ENCODE measurements around the gene EDN1. TPM values are rescaled to one million over a fixed set of nuclear protein-coding genes. Genes with fewer than 3 reads are reported as not detected.

EDN1 gene
- polyA plus RNA-seq, 2 donors = 1.5 to 2.2 TPM

- no peak overlapping the region for H3K4me3 ChIP-seq (ENCODE audit: low read depth in 1 of 2, low read length in 2 of 2)
- no peaks in the 10 kb centered on the region for H3K9me3 ChIP-seq (ENCODE audit: control insufficient read depth in 2 of 2, insufficient read depth in 1 of 2, low read depth in 1 of 2, low read length in 1 of 2)
- H3K27me3 ChIP-seq (ENCODE audit: control insufficient read depth in 1 of 2, insufficient read depth in 2 of 2, low read length in 2 of 2) = no peaks in the 10 kb centered on the region
- H3K4me1 ChIP-seq (ENCODE audit: control insufficient read depth in 2 of 2, insufficient read depth in 2 of 2, low read length in 1 of 2) = no peaks in the 10 kb centered on the region
- H3K36me3 ChIP-seq (ENCODE audit: control insufficient read depth in 2 of 2, insufficient read depth in 2 of 2, low read length in 1 of 2) = no peaks in the 10 kb centered on the region
- WGBS, 2 donors = 57 to 65% methylated on average over 5 of the region's 5 CpGs
- no peak overlapping the region for H3K27ac ChIP-seq (ENCODE audit: low read depth in 2 of 2, low read length in 1 of 2)
These were observed 9.7 kb upstream of the EDN1 start for GRCh38 chr6:12280458-12280857.

- Histone ChIP-seq H3K36me3 (ENCODE audit: control insufficient read depth in 2 of 2, insufficient read depth in 2 of 2, low read length in 1 of 2) (no peaks in the 10 kb centered on the region), H3K4me3 (ENCODE audit: low read depth in 1 of 2, low read length in 2 of 2) (no peak overlapping the region), H3K9me3 (ENCODE audit: control insufficient read depth in 2 of 2, insufficient read depth in 1 of 2, low read depth in 1 of 2, low read length in 1 of 2) (no peaks in the 10 kb centered on the region), H3K4me1 (ENCODE audit: control insufficient read depth in 2 of 2, insufficient read depth in 2 of 2, low read length in 1 of 2) (no peaks in the 10 kb centered on the region), H3K27ac (ENCODE audit: low read depth in 2 of 2, low read length in 1 of 2) (no peak overlapping the region), H3K27me3 (ENCODE audit: control insufficient read depth in 1 of 2, insufficient read depth in 2 of 2, low read length in 2 of 2) (no peaks in the 10 kb centered on the region)
- 89 to 90% methylated on average over 3 of the region's 3 CpGs for WGBS, 2 donors
These were observed 9.3 kb upstream of the EDN1 start for GRCh38 chr6:12280902-12281301.

DNA sequence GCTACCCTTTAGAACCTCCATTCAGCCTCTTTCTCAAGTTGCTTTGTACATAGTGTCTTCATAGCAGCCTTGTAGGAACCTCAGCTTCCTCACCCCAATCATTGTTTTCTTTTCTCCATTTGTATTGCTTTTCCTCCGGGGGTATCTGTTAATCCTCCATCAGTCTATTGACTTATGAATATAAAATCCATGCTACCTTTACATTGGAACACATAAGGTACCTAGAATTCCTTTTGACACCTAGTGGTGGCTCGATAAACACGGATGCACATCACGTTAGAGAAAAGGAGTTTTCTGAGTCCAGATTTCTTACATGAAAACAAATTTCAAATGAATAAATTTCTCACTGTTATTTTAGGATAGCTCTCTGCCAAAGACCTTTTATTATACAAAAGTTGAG is 6.3 kb upstream of the EDN1 start:
- Histone ChIP-seq H3K36me3 (ENCODE audit: control insufficient read depth in 2 of 2, insufficient read depth in 2 of 2, low read length in 1 of 2) (no peaks in the 10 kb centered on the region), H3K4me3 (ENCODE audit: low read depth in 1 of 2, low read length in 2 of 2) (no peak overlapping the region), H3K4me1 (ENCODE audit: control insufficient read depth in 2 of 2, insufficient read depth in 2 of 2, low read length in 1 of 2) (no peaks in the 10 kb centered on the region), H3K27ac (ENCODE audit: low read depth in 2 of 2, low read length in 1 of 2) (no peak overlapping the region), H3K27me3 (ENCODE audit: control insufficient read depth in 1 of 2, insufficient read depth in 2 of 2, low read length in 2 of 2) (no peaks in the 10 kb centered on the region), H3K9me3 (ENCODE audit: control insufficient read depth in 2 of 2, insufficient read depth in 1 of 2, low read depth in 1 of 2, low read length in 1 of 2) (no peaks in the 10 kb centered on the region)
- 54 to 79% methylated on average over 4 of the region's 4 CpGs for WGBS, 2 donors

DNA sequence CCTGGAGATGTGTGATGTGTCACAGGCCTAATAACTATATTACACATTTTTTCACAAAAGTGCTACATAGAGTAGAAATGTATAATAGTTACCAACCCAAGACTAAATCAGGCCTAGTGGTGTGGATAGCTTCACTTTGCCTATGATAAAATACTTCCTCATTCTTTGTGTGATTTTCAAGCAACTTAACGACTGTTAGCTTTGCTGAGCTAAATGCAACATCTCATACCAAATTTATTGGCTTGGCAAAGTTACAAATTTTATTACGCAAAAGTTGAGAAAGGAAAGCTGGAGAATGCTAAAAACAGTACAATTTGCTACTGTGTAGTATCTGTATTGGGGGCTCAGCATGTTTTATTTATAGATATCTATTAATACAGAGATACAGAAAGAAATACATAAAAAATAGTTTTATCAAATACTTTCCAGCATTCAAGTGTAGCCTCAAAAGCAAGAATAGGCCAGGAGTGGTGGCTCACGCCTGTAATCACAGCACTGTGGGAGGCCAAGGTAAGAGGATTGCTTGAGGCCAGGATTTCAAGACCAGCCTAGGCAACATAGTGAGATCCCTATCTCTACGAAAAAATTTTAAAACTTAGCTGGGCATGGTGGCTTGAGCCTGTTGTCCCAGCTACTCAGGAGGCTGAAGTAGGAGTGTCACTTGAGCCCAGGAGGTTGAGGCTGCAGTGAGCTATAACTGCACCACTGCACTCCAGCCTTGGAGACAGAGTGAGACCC is 3.6 kb upstream of the EDN1 start:
- no peaks in the 10 kb centered on the region for H3K36me3 ChIP-seq (ENCODE audit: control insufficient read depth in 2 of 2, insufficient read depth in 2 of 2, low read length in 1 of 2)
- H3K4me3 ChIP-seq (ENCODE audit: low read depth in 1 of 2, low read length in 2 of 2) = no peak overlapping the region
- WGBS, 2 donors = 71 to 73% methylated on average over 4 of the region's 4 CpGs
- H3K9me3 ChIP-seq (ENCODE audit: control insufficient read depth in 2 of 2, insufficient read depth in 1 of 2, low read depth in 1 of 2, low read length in 1 of 2) = no peaks in the 10 kb centered on the region
- no peaks in the 10 kb centered on the region for H3K27me3 ChIP-seq (ENCODE audit: control insufficient read depth in 1 of 2, insufficient read depth in 2 of 2, low read length in 2 of 2)
- H3K27ac ChIP-seq (ENCODE audit: low read depth in 2 of 2, low read length in 1 of 2) = no peak overlapping the region
- H3K4me1 ChIP-seq (ENCODE audit: control insufficient read depth in 2 of 2, insufficient read depth in 2 of 2, low read length in 1 of 2) = no peaks in the 10 kb centered on the region

GRCh38 chr6:12288211-12288618 is 1.9 kb upstream of the EDN1 start:
- peak overlapping the region; percentile 58 to 69 for H3K27ac ChIP-seq (ENCODE audit: low read depth in 2 of 2, low read length in 1 of 2)
- peak overlapping the region; percentile 47 for H3K4me3 ChIP-seq (ENCODE audit: low read depth in 1 of 2, low read length in 2 of 2)
- H3K4me1 ChIP-seq (ENCODE audit: control insufficient read depth in 2 of 2, insufficient read depth in 2 of 2, low read length in 1 of 2) = no peaks in the 10 kb centered on the region
- no peaks in the 10 kb centered on the region for H3K36me3 ChIP-seq (ENCODE audit: control insufficient read depth in 2 of 2, insufficient read depth in 2 of 2, low read length in 1 of 2)
- no peaks in the 10 kb centered on the region for H3K27me3 ChIP-seq (ENCODE audit: control insufficient read depth in 1 of 2, insufficient read depth in 2 of 2, low read length in 2 of 2)
- 54 to 71% methylated on average over 13 of the region's 13 CpGs for WGBS, 2 donors
- no peaks in the 10 kb centered on the region for H3K9me3 ChIP-seq (ENCODE audit: control insufficient read depth in 2 of 2, insufficient read depth in 1 of 2, low read depth in 1 of 2, low read length in 1 of 2)

DNA sequence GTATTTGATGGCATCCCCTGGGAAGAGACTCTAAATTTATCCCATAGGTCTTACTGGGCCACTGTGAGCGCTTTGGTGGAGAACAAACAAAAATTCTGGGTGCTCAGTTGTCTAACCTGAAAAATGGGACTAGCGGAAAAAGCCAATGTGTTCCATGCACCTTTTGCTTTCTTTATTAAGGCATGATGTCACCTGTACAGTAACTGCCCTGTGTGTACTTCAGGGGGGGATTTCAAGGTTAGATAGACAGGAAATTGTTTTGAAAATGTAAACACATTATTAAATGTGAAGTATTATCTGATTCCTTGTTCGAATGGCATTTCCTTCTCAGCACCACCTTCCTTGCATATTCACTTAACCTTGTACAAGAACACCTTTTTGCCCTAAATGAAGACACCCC is 1.2 kb upstream of the EDN1 start:
- 63 to 70% methylated on average over 3 of the region's 3 CpGs for WGBS, 2 donors
- Histone ChIP-seq H3K4me1 (ENCODE audit: control insufficient read depth in 2 of 2, insufficient read depth in 2 of 2, low read length in 1 of 2) (no peaks in the 10 kb centered on the region), H3K4me3 (ENCODE audit: low read depth in 1 of 2, low read length in 2 of 2) (no peak overlapping the region), H3K27me3 (ENCODE audit: control insufficient read depth in 1 of 2, insufficient read depth in 2 of 2, low read length in 2 of 2) (no peaks in the 10 kb centered on the region), H3K27ac (ENCODE audit: low read depth in 2 of 2, low read length in 1 of 2) (no peak overlapping the region), H3K36me3 (ENCODE audit: control insufficient read depth in 2 of 2, insufficient read depth in 2 of 2, low read length in 1 of 2) (no peaks in the 10 kb centered on the region), H3K9me3 (ENCODE audit: control insufficient read depth in 2 of 2, insufficient read depth in 1 of 2, low read depth in 1 of 2, low read length in 1 of 2) (no peaks in the 10 kb centered on the region)

DNA sequence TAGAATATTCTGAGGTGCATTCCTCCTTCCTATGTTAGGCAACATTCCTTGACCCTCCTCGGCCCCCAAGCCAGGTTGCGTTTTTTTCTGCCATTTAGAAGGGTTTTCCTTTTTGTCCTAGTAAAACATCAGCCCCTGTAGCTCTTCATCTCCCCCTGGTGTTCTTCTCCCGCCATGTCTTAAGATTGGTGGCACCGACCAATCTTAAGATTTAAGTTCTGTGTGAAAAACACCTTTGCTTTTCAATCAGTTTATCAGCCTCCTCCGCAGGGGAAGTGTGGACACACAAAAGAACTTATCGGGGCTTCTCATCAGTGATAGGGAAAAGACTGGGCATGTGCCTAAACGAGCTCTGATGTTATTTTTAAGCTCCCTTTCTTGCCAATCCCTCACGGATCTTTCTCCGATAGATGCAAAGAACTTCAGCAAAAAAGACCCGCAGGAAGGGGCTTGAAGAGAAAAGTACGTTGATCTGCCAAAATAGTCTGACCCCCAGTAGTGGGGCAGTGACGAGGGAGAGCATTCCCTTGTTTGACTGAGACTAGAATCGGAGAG is 719 bp upstream of the EDN1 start:
- WGBS, 2 donors = 2% methylated on average over 13 of the region's 13 CpGs
- H3K9me3 ChIP-seq (ENCODE audit: control insufficient read depth in 2 of 2, insufficient read depth in 1 of 2, low read depth in 1 of 2, low read length in 1 of 2) = no peaks in the 10 kb centered on the region
- H3K27me3 ChIP-seq (ENCODE audit: control insufficient read depth in 1 of 2, insufficient read depth in 2 of 2, low read length in 2 of 2) = no peaks in the 10 kb centered on the region
- no peaks in the 10 kb centered on the region for H3K36me3 ChIP-seq (ENCODE audit: control insufficient read depth in 2 of 2, insufficient read depth in 2 of 2, low read length in 1 of 2)
- no peaks in the 10 kb centered on the region for H3K4me1 ChIP-seq (ENCODE audit: control insufficient read depth in 2 of 2, insufficient read depth in 2 of 2, low read length in 1 of 2)
- no peak overlapping the region for H3K27ac ChIP-seq (ENCODE audit: low read depth in 2 of 2, low read length in 1 of 2)
- H3K4me3 ChIP-seq (ENCODE audit: low read depth in 1 of 2, low read length in 2 of 2) = peak overlapping the region; percentile 31 to 32

- H3K36me3 ChIP-seq (ENCODE audit: control insufficient read depth in 2 of 2, insufficient read depth in 2 of 2, low read length in 1 of 2) = no peaks in the 10 kb centered on the region
- no peak overlapping the region for H3K4me3 ChIP-seq (ENCODE audit: low read depth in 1 of 2, low read length in 2 of 2)
- peaks cover 0 to 2% of the 10 kb centered on the region in 2 donors for H3K4me1 ChIP-seq (ENCODE audit: control insufficient read depth in 2 of 2, insufficient read depth in 2 of 2, low read length in 1 of 2)
- no peaks in the 10 kb centered on the region for H3K27me3 ChIP-seq (ENCODE audit: control insufficient read depth in 1 of 2, insufficient read depth in 2 of 2, low read length in 2 of 2)
- H3K9me3 ChIP-seq (ENCODE audit: control insufficient read depth in 2 of 2, insufficient read depth in 1 of 2, low read depth in 1 of 2, low read length in 1 of 2) = no peaks in the 10 kb centered on the region
- H3K27ac ChIP-seq (ENCODE audit: low read depth in 2 of 2, low read length in 1 of 2) = no peak overlapping the region
- 18 to 25% methylated on average over 11 to 12 of the region's 12 CpGs for WGBS, 2 donors
These were observed 1.1 kb downstream of the EDN1 start for GRCh38 chr6:12291071-12291838.

GRCh38 chr6:12291839-12292604 is 1.9 kb downstream of the EDN1 start:
- H3K36me3 ChIP-seq (ENCODE audit: control insufficient read depth in 2 of 2, insufficient read depth in 2 of 2, low read length in 1 of 2) = no peaks in the 10 kb centered on the region
- no peaks in the 10 kb centered on the region for H3K27me3 ChIP-seq (ENCODE audit: control insufficient read depth in 1 of 2, insufficient read depth in 2 of 2, low read length in 2 of 2)
- 38 to 58% methylated on average over 15 of the region's 15 CpGs for WGBS, 2 donors
- no peak overlapping the region for H3K27ac ChIP-seq (ENCODE audit: low read depth in 2 of 2, low read length in 1 of 2)
- H3K9me3 ChIP-seq (ENCODE audit: control insufficient read depth in 2 of 2, insufficient read depth in 1 of 2, low read depth in 1 of 2, low read length in 1 of 2) = no peaks in the 10 kb centered on the region
- no peak overlapping the region for H3K4me3 ChIP-seq (ENCODE audit: low read depth in 1 of 2, low read length in 2 of 2)
- peaks cover 0 to 2% of the 10 kb centered on the region in 2 donors for H3K4me1 ChIP-seq (ENCODE audit: control insufficient read depth in 2 of 2, insufficient read depth in 2 of 2, low read length in 1 of 2)

All from esophagus (tissue), 2 donors.